WTC11 (cell line): Measurements from ENCODE around the gene MOSMO. TPM values are rescaled to one million over a fixed set of nuclear protein-coding genes. Genes with fewer than 3 reads are reported as not detected.
"Not testable (repeated sequence)": the region's sequence is repeated elsewhere in the genome, so short reads cannot be mapped to it uniquely, and the experiment has no call there.

ENCODE experiments used
- ATAC-seq: fragments of 200-7000 bp; cut with Tn5 transposase; 2 replicates; pipeline ENCODE4 v1.10.0; 2021; ENCODE audit warnings: mild to moderate bottlenecking, moderate library complexity
- CTCF ChIA-PET: fragments of 300-600 bp; sonication (Branson Sonifier 250); formaldehyde crosslinking; loops from one replicate; lab custom pipeline; 2021; ENCODE audit warnings: antibody characterized with exemption; lab: Charles Lee
- POLR2A ChIA-PET: fragments of 350-600 bp; sonication (Branson Sonifier 250); formaldehyde crosslinking; loops from one replicate; lab custom pipeline; 2021; ENCODE audit warnings: antibody characterized with exemption; lab: Charles Lee
- DNase-seq: peaks from one replicate; pipeline ENCODE4 v3.0.0; 2021; ENCODE audit warnings: low spot score
- H3K27ac Mint-ChIP-seq: 2 replicates; pipeline ENCODE4 v1.8.0; 2021; ENCODE audit warnings: mixed read lengths
- H3K27me3 Mint-ChIP-seq: 2 replicates; pipeline ENCODE4 v1.8.0; 2021; ENCODE audit warnings: low read depth, mild to moderate bottlenecking, moderate library complexity, mixed read lengths
- H3K36me3 Mint-ChIP-seq: 2 replicates; pipeline ENCODE4 v1.8.0; 2021; ENCODE audit warnings: mixed read lengths
- H3K4me1 Mint-ChIP-seq: 2 replicates; pipeline ENCODE4 v1.8.0; 2022; ENCODE audit warnings: mixed read lengths
- H3K4me3 Mint-ChIP-seq: 2 replicates; pipeline ENCODE4 v1.8.0; 2021; ENCODE audit warnings: mild to moderate bottlenecking, moderate library complexity, mixed read lengths
- H3K9me3 Mint-ChIP-seq: 2 replicates; pipeline ENCODE4 v1.8.0; 2021; ENCODE audit warnings: mixed read lengths
- AR ChIP-seq: fragments of 250-450 bp; sonication (Bioruptor Pico); IDR thresholded peaks from 2 replicates; pipeline ENCODE4 v1.9.0; 2021; ENCODE audit warnings: mild to moderate bottlenecking
- ATF1 ChIP-seq: sonication (generic); formaldehyde crosslinking; IDR thresholded peaks from 2 replicates; pipeline ENCODE4 v1.8.1; 2023; ENCODE audit warnings: mild to moderate bottlenecking, moderate library complexity, missing genetic modification reagents
- CREB1 ChIP-seq: sonication (generic); formaldehyde crosslinking; IDR thresholded peaks from 2 replicates; pipeline ENCODE4 v1.8.0; 2023; ENCODE audit warnings: mild to moderate bottlenecking, missing genetic modification reagents
- E2F1 ChIP-seq: sonication (generic); formaldehyde crosslinking; IDR thresholded peaks from 2 replicates; pipeline ENCODE4 v1.8.0; 2022; ENCODE audit warnings: mild to moderate bottlenecking, missing genetic modification reagents
- ERG ChIP-seq: fragments of 250-450 bp; sonication (Bioruptor Pico); IDR thresholded peaks from 2 replicates; pipeline ENCODE4 v1.8.0; 2021; ENCODE audit warnings: mild to moderate bottlenecking
- ESRRA ChIP-seq: sonication (generic); formaldehyde crosslinking; IDR thresholded peaks from 2 replicates; pipeline ENCODE4 v1.8.1; 2022; ENCODE audit warnings: mild to moderate bottlenecking, missing genetic modification reagents, borderline replicate concordance
- ETV6 ChIP-seq: sonication (generic); formaldehyde crosslinking; IDR thresholded peaks from 2 replicates; pipeline ENCODE4 v1.8.1; 2022; ENCODE audit warnings: mild to moderate bottlenecking, missing genetic modification reagents
- FOXP1 ChIP-seq: sonication (generic); formaldehyde crosslinking; IDR thresholded peaks from 2 replicates; pipeline ENCODE4 v1.8.0; 2022; ENCODE audit warnings: missing genetic modification reagents, mild to moderate bottlenecking, moderate library complexity, borderline replicate concordance
- IRF2 ChIP-seq: sonication (generic); formaldehyde crosslinking; IDR thresholded peaks from 2 replicates; pipeline ENCODE4 v1.8.0; 2022; ENCODE audit warnings: low read depth, missing genetic modification reagents, borderline replicate concordance
- NR2C2 ChIP-seq: sonication (generic); formaldehyde crosslinking; IDR thresholded peaks from 2 replicates; pipeline ENCODE4 v1.8.0; 2022; ENCODE audit warnings: mild to moderate bottlenecking, missing genetic modification reagents
- NR3C1 ChIP-seq: sonication (generic); formaldehyde crosslinking; conservative IDR thresholded peaks from 2 replicates; pipeline ENCODE4 v1.8.1; 2023; ENCODE audit warnings: low read depth, mild to moderate bottlenecking, missing genetic modification reagents
- OVOL2 ChIP-seq: fragments of 250-450 bp; sonication (Bioruptor Pico); IDR thresholded peaks from 2 replicates; pipeline ENCODE4 v1.9.0; 2021; ENCODE audit warnings: mild to moderate bottlenecking, borderline replicate concordance
- RELA ChIP-seq: sonication (generic); formaldehyde crosslinking; IDR thresholded peaks from 2 replicates; pipeline ENCODE4 v1.8.1; 2022; ENCODE audit warnings: missing genetic modification reagents, mild to moderate bottlenecking, borderline replicate concordance
- SMAD4 ChIP-seq: sonication (generic); formaldehyde crosslinking; IDR thresholded peaks from 2 replicates; pipeline ENCODE4 v1.8.0; 2022; ENCODE audit warnings: mild to moderate bottlenecking, missing genetic modification reagents
- SP1 ChIP-seq: sonication (generic); formaldehyde crosslinking; conservative IDR thresholded peaks from 2 replicates; pipeline ENCODE4 v1.8.1; 2022; ENCODE audit warnings: missing genetic modification reagents
- TP53 ChIP-seq: sonication (generic); formaldehyde crosslinking; IDR thresholded peaks from 2 replicates; pipeline ENCODE4 v1.8.1; 2023; ENCODE audit warnings: mild to moderate bottlenecking, missing genetic modification reagents
- ZNF423 ChIP-seq: fragments of 250-450 bp; sonication (Bioruptor Pico); IDR thresholded peaks from 2 replicates; pipeline ENCODE4 v2.1.2; 2022; ENCODE audit warnings: mild to moderate bottlenecking, moderate library complexity
- total RNA-seq: library from RNA; stranded (reverse); gene quantifications from 3 replicates; pipeline ENCODE4 v1.2.3, GENCODE V29; 2021
- TF ChIP-seq, protein P1 (sequence below): sonication (generic); formaldehyde crosslinking; conservative IDR thresholded peaks from 2 replicates; pipeline ENCODE4 v1.8.1; 2022; ENCODE audit warnings: mild to moderate bottlenecking, missing genetic modification reagents
- TF ChIP-seq, protein P2 (sequence below): sonication (generic); formaldehyde crosslinking; IDR thresholded peaks from 2 replicates; pipeline ENCODE4 v1.8.1; 2023; ENCODE audit warnings: mild to moderate bottlenecking, missing genetic modification reagents, moderate library complexity
- TF ChIP-seq, protein P3 (sequence below): sonication (generic); formaldehyde crosslinking; IDR thresholded peaks from 2 replicates; pipeline ENCODE4 v1.8.0; 2022; ENCODE audit warnings: mild to moderate bottlenecking, missing genetic modification reagents
- TF ChIP-seq, protein P4 (sequence below): sonication (generic); formaldehyde crosslinking; IDR thresholded peaks from 2 replicates; pipeline ENCODE4 v1.8.1; 2022; ENCODE audit warnings: low read depth, missing genetic modification reagents, borderline replicate concordance

MOSMO gene
- total RNA-seq, 1 experiment from 2014 or later, result 10.7 TPM

- TF ChIP-seq AR (no peak), ERG (no peak), ZNF423 (CRISPR knock-in tag) (no peak), NR3C1 (CRISPR knock-in tag) (no peak)
Observed at GRCh38 chr16:22109258-22109898, 101.5 kb downstream of the MOSMO start (continued).

GRCh38 chr16:22111629-22112028 is 103.7 kb downstream of the MOSMO start:
- ATAC-seq, DNase-seq, H3K4me1 Mint-ChIP-seq, H3K27me3 Mint-ChIP-seq, H3K9me3 Mint-ChIP-seq, H3K4me3 Mint-ChIP-seq, H3K27ac Mint-ChIP-seq, H3K36me3 Mint-ChIP-seq, POLR2A ChIA-PET: not testable (repeated sequence)
- CTCF ChIA-PET, result interaction anchor here (2.1 to 4.0 kb wide), 2 partner anchors 13 to 34 kb away, joined by 5 to 21 read pairs; no protein-coding TSS in a partner anchor

GRCh38 chr16:22116095-22116700 is 108.3 kb downstream of the MOSMO start:
- CTCF ChIA-PET, result no interaction called here
- ATAC-seq, result no peak
- Mint-ChIP-seq H3K27me3 (no peaks in the 10 kb centered on the region; the same call in 1 of the 2 replicates), H3K27ac (no peak overlapping the region)
- TF ChIP-seq, protein P1, sequence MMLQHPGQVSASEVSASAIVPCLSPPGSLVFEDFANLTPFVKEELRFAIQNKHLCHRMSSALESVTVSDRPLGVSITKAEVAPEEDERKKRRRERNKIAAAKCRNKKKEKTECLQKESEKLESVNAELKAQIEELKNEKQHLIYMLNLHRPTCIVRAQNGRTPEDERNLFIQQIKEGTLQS (CRISPR knock-in tag), result no peak
- no peak for TF ChIP-seq OVOL2 (CRISPR knock-in tag)
- no peak for TF ChIP-seq SP1 (CRISPR knock-in tag)
- no peak for TF ChIP-seq IRF2
- no peak for TF ChIP-seq ATF1 (CRISPR knock-in tag)
- TF ChIP-seq CREB1 (CRISPR knock-in tag), result no peak
- no peak for TF ChIP-seq SMAD4 (CRISPR knock-in tag)
- TF ChIP-seq ESRRA (CRISPR knock-in tag), result no peak
- TF ChIP-seq E2F1 (CRISPR knock-in tag), result no peak
- TF ChIP-seq, protein P2, sequence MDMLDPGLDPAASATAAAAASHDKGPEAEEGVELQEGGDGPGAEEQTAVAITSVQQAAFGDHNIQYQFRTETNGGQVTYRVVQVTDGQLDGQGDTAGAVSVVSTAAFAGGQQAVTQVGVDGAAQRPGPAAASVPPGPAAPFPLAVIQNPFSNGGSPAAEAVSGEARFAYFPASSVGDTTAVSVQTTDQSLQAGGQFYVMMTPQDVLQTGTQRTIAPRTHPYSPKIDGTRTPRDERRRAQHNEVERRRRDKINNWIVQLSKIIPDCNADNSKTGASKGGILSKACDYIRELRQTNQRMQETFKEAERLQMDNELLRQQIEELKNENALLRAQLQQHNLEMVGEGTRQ (CRISPR knock-in tag), result no peak
- TF ChIP-seq, protein P3, sequence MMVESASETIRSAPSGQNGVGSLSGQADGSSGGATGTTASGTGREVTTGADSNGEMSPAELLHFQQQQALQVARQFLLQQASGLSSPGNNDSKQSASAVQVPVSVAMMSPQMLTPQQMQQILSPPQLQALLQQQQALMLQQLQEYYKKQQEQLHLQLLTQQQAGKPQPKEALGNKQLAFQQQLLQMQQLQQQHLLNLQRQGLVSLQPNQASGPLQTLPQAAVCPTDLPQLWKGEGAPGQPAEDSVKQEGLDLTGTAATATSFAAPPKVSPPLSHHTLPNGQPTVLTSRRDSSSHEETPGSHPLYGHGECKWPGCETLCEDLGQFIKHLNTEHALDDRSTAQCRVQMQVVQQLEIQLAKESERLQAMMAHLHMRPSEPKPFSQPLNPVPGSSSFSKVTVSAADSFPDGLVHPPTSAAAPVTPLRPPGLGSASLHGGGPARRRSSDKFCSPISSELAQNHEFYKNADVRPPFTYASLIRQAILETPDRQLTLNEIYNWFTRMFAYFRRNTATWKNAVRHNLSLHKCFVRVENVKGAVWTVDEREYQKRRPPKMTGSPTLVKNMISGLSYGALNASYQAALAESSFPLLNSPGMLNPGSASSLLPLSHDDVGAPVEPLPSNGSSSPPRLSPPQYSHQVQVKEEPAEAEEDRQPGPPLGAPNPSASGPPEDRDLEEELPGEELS (CRISPR knock-in tag), result no peak
- TF ChIP-seq, protein P4, sequence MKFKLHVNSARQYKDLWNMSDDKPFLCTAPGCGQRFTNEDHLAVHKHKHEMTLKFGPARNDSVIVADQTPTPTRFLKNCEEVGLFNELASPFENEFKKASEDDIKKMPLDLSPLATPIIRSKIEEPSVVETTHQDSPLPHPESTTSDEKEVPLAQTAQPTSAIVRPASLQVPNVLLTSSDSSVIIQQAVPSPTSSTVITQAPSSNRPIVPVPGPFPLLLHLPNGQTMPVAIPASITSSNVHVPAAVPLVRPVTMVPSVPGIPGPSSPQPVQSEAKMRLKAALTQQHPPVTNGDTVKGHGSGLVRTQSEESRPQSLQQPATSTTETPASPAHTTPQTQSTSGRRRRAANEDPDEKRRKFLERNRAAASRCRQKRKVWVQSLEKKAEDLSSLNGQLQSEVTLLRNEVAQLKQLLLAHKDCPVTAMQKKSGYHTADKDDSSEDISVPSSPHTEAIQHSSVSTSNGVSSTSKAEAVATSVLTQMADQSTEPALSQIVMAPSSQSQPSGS (CRISPR knock-in tag), result no peak
- no peak for TF ChIP-seq NR2C2
- TF ChIP-seq ETV6 (CRISPR knock-in tag), result no peak
- no peak for TF ChIP-seq FOXP1
- no peak for TF ChIP-seq TP53 (CRISPR knock-in tag)
- TF ChIP-seq RELA (CRISPR knock-in tag), result no peak
- TF ChIP-seq, all 79 proteins: peak for 0
- H3K36me3 Mint-ChIP-seq, result no peaks in the 10 kb centered on the region
- no peaks in the 10 kb centered on the region for H3K4me1 Mint-ChIP-seq
- no peak overlapping the region for H3K4me3 Mint-ChIP-seq
- POLR2A ChIA-PET, result no interaction called here
- no peaks in the 10 kb centered on the region for H3K9me3 Mint-ChIP-seq
- no peak for DNase-seq
